Lower leg skin (tissue), 4 donors: ENCODE data around the gene SH2D4B. TPM values are rescaled to one million over a fixed set of nuclear protein-coding genes. Genes with fewer than 3 reads are reported as not detected.

Source experiments
- DNase-seq, 2 donors: peaks; one replicate each; pipeline ENCODE4 v3.0.0-alpha.2; 2019; ENCODE audit warnings: low spot score in 2 of 2
- H3K4me3 ChIP-seq: fragments of 200-600 bp; sonication (generic); 2 replicates; pipeline ENCODE4 v1.5.1; 2017; ENCODE audit warnings: mild to moderate bottlenecking, low read depth; ENCODE audit not compliant: poor library complexity, severe bottlenecking
- CTCF ChIP-seq, 3 donors: fragments of 450-650 bp; IDR thresholded peaks; one replicate each; pipeline ENCODE4 v1.5.1; 2016; ENCODE audit warnings: antibody characterized with exemption in 3 of 3, mild to moderate bottlenecking in 3 of 3, moderate library complexity in 2 of 3
- POLR2A ChIP-seq, 2 donors: fragments of 450-650 bp; IDR thresholded peaks; one replicate each; pipeline ENCODE4 v1.6.1; 2016 to 2017; ENCODE audit warnings: antibody characterized with exemption in 2 of 2, mild to moderate bottlenecking in 1 of 2, moderate library complexity in 1 of 2
- WGBS, 2 donors: methylation state at CpG; one replicate each; pipeline ENCODE4 v1.1.5; 2018; 5-methylcytosine and 5-hydroxymethylcytosine counted together
- intact Hi-C: fragments of 100-400 bp; cut with DNase I; formaldehyde crosslinking; loops from one replicate; pipeline ENCODE4 v1.15.0; 2023; ENCODE audit warnings: low total_unique reads
- total RNA-seq, 4 donors: library from RNA; depleted of rRNA; stranded (reverse); fragments of >200 nt; gene quantifications; one replicate each; pipeline ENCODE4 v1.1.0, GENCODE V29; 2016

The SH2D4B gene
- total RNA-seq, 4 donors from 2014 or later = 0.13 TPM; not detected in 3

DNA sequence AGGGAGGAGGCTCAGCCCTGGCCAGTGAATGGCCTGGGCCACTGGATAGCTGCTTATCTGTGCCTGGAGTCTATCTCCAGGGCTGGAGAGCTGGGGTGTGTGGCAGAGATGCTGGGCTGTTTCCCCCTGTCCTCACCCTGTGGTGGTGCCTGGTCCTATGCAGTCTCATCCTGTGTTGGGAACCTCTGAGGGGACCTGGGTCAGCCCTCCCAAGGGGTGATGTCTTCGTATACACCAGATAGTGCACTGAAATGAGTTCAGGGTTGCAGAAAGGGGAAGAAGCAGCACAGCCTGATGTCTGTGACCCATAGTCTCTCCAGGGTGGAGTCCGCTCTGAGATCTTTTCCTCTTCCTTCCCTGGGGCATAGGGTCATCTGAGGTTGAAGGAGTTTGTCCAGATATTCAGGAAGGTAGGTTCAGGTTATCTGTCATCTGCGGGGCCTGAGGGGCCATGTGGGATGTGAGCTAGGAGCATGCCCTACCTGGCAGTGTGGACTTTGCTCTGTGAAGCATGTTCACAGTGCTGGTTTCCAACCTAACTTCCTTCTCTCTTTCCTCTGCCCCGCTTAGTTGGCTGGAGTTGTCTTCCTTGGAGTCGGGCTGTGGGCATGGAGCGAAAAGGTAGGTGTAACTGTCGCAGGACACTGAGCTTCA, 33.4 kb upstream of the SH2D4B start:
- WGBS, 2 donors = 54 to 63% methylated on average over 7 of the region's 7 CpGs
- no peak for DNase-seq
- H3K4me3 ChIP-seq = no peak overlapping the region
- intact Hi-C loops = no loop called here
- TF ChIP-seq CTCF (IDR thresholded peaks at IDR 0.05) (no peak), POLR2A (IDR thresholded peaks at IDR 0.05) (no peak)

DNA sequence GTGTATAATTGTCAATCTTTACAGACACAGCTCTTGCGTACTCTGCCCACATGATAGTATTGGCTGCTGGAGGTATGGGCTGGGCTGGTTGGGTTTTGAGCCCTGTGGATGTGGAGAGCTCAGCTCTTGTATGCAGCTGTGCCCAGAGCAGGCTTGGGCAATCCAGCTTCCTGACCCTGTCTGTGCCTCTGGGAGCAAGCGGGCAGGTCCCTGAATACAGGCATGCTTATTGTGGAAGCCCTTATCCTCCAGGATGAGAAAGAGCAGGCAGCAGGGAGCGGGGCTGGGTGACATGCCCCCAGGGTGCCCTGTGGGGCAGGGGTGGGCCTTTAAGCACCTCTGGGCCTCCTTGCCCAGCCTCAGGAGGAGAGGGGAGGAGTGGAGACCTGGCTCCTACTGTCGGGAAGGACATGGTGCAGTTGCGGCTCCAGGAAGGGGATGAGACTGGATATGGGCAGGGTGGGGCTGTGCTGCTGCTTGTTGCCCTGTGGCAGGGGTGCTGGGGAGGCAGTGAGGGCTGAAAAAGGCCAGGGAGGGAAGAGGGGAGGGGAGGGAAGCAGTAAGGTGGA, 32.7 kb upstream of the SH2D4B start:
- whole genome bisulfite sequencing, 2 donors = 39 to 63% methylated on average over 5 of the region's 5 CpGs
- H3K4me3 ChIP-seq = no peak overlapping the region
- intact Hi-C loops = loop anchor here (5.0 kb wide), 1 partner anchor 58 kb away; no protein-coding TSS in a partner anchor
- no peak for TF ChIP-seq POLR2A (IDR thresholded peaks at IDR 0.05)
- no peak for TF ChIP-seq CTCF (IDR thresholded peaks at IDR 0.05)
- no peak for DNase-seq

DNA sequence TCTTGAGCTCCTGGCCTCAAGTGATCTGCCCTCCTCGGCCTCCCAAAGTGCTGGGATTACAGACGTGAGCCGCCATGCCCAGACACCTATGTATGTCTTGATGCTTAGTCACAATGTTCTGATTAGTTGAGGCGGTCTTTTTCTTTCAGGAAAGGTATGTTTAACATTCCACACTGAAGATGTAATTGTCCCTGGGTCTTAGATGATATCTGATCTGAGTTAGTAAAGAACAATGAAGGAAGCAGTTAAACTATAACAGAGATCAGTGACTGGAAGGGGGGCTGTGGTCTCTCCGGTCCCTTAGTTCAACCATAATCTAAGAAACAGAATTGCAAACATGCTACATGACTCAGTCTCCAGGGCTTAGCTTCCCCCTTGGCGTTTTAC, 31.5 kb upstream of the SH2D4B start:
- intact Hi-C loops = loop anchor here (5.0 kb wide), 1 partner anchor 59 kb away; no protein-coding TSS in a partner anchor
- TF ChIP-seq POLR2A (IDR thresholded peaks at IDR 0.05) (no peak), CTCF (IDR thresholded peaks at IDR 0.05) (no peak)
- no peak for DNase-seq
- 66 to 75% methylated on average over 6 of the region's 6 CpGs for WGBS, 2 donors
- no peak overlapping the region for H3K4me3 ChIP-seq

- H3K4me3 ChIP-seq = no peak overlapping the region
- no peak for TF ChIP-seq CTCF (IDR thresholded peaks at IDR 0.05)
- TF ChIP-seq POLR2A (IDR thresholded peaks at IDR 0.05) = no peak
- DNase-seq = no peak
- intact Hi-C loops = loop anchor here (5.0 kb wide), 1 partner anchor 60 kb away; no protein-coding TSS in a partner anchor
- WGBS, 2 donors = 85 to 94% methylated on average over 11 to 12 of the region's 13 CpGs
Observed at GRCh38 chr10:80506836-80507487, 30.7 kb upstream of the SH2D4B start.

DNA sequence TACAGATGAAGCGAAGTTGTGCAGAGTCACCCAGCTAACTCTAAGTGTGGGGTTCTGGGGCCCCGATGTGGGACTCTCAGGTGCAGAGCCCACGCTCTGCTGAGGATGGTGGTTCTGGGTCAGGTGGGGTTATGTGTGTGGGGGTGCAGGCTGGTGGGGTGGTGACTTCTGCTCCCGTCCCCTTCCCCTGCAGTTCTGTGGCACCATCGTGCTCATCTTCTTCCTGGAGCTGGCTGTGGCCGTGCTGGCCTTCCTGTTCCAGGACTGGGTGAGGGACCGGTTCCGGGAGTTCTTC, 28.6 kb upstream of the SH2D4B start:
- DNase-seq = no peak
- WGBS, 2 donors = 90% methylated on average over 8 of the region's 8 CpGs
- no peak overlapping the region for H3K4me3 ChIP-seq
- no peak for TF ChIP-seq POLR2A (IDR thresholded peaks at IDR 0.05)
- TF ChIP-seq CTCF (IDR thresholded peaks at IDR 0.05) = no peak
- intact Hi-C loops = loop anchor here (5.0 kb wide), 1 partner anchor 62 kb away; no protein-coding TSS in a partner anchor
